Activated T-helper 9 cell treated with anti-CD3 and anti-CD28 coated beads, Interleukin-2, amount 50 U/mL, for 16 hours (primary cell): ENCODE results near the gene RASGRP4.

Experiments
- DNase-seq: peaks from one replicate; pipeline ENCODE4 v3.0.0-alpha.2; 2020; ENCODE audit warnings: low read depth

RASGRP4 gene

DNA sequence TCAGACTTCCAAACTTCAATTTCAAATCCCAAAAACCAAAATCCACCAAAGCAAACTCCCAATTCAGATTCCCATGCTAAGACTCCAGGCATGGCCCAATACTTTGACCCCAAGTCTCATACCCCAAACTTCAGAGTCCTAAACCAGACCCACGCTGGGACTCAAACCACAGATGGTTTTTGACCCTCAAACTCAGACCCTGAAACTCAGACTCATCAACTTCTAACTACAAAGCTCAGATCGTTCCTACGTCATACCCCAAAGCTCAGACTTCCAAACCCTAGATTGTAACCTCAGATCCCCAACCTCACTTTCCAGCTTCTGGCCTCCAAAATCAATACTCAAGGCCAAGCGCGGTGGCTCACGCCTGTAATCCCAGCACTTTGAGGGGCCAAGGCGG, 19.3 kb upstream of the RASGRP4 start:
- no peak for DNase-seq

DNA sequence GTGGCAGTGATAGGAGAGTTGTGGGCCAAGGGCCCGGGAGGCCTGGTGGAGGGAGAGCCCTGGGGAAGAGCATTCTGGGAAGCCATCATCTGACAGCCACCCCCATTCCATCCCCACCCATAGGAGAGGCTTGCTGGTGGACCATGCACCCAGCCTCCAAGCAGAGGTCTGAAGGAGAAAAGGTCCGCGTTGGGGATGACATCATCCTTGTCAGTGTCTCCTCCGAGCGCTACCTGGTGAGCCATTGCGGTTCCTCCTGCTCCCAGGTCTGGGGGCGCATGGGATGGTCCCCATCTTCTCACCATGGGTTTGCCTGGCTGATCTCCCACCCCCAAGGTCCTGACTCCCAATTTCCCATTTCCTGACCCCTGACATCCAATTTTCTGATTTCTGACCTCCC, 18.0 kb upstream of the RASGRP4 start:
- DNase-seq = no peak

DNA sequence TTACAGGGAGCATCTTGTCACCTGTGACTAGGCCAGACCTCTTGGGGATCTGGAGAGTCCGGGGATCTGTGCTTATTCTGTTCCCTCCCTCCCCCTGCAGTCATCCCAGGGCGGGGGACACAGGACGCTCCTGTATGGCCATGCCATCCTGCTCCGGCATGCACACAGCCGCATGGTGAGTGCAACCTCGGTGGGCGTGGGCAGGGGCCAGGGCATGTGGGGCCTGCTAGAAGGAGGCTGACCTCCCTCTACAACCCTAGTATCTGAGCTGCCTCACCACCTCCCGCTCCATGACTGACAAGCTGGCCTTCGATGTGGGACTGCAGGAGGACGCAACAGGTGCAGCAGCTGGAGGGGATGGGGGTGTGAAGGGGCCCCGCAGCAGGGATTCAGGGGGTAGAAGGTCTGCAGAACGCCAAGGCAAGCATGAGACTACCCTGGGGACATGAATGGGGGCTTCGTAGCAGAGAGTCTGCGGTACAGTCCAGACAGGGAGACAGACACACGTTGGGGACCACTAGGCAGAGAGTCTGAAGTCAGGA, 17.5 kb upstream of the RASGRP4 start:
- DNase-seq = no peak

DNA sequence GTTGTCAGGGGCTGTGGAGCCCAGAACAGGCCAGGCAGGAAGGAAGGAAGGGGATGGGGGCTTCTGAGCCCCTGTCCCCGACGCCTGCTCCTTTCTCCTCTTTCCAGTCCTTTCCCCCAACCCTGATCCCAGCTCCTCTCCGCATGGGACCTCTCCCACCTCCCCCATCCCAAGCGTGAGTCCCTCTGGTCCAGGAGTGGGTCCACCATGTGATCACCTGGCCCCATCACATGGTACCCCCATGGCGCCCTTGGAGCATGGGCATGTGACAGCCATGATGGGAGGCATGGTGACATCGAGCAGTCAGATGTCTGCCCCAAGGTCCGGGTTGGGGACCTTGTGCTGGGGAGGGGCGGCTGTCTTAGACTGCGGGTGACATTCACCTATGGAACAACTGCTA, 16.7 kb upstream of the RASGRP4 start:
- DNase-seq = no peak

DNA sequence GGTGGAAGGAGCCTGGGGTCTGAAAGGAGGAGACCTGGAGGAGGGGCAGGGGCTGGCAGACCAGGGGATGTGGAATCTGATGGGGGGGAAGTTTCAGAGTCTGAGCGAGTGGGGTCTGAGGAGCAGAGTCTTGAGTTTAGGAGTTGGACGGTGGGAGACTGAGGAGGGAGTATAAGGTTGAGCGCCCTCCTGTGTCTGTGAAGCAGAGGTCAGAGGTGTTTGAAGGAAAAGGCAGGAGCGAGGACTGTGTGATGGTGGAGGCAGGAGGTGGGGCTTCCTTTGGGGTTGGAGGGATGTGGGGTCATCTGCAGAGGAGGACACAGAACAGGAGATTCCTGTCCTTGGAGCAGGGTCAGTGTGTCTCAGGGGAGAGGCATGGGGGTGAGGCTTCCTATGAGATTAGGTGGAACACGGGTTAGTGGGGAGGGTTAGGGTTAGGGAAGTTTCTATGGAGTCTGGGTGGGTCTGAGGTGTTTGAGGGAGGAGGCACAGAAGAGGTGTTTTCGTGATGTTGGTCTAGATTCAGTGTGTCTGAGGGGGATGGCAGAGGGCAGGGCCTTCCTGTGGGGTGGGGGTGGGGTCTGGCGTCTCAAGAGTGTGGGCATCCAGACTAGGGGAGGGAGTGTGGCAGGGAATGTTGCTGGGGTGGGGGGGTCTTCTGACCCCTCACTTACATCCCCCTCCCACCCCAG, 15.8 kb upstream of the RASGRP4 start:
- no peak for DNase-seq

DNA sequence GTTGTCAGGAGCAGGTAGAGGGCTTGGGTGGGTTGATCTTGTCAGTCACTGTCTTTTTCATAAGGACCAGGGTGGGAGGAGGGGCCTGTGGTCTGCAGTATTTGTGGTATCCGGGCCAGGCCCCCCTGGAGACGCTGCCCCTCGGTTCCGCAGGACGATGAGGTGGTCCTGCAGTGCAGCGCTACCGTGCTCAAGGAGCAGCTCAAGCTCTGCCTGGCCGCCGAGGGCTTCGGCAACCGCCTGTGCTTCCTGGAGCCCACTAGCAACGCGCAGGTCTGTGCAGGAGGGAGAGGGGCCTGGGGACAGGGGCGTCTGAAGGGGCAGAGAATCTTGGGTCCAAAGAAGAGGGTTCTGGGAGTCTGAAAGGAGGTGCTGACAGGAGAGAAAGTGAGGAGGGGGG, 14.6 kb upstream of the RASGRP4 start:
- DNase-seq = no peak

DNA sequence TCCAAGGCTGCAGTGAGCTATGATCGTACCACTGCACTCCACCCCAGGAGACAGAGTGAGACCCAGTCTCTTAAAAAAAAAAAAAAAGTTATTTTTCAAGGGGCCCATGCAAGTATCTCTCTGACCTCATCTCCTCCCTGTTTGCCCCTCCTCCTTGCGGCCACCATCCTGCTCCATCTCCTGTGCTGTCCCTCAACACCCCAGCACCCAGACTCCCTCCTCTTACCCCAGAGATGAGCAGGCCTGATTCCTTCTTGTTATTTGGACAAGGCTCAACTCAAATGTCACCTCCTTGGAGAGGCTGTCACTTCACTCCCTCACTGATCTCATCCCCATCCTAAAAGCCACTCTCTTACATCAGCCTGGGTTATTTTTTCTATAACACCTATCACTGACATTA, 11.9 kb upstream of the RASGRP4 start:
- DNase-seq = no peak

DNA sequence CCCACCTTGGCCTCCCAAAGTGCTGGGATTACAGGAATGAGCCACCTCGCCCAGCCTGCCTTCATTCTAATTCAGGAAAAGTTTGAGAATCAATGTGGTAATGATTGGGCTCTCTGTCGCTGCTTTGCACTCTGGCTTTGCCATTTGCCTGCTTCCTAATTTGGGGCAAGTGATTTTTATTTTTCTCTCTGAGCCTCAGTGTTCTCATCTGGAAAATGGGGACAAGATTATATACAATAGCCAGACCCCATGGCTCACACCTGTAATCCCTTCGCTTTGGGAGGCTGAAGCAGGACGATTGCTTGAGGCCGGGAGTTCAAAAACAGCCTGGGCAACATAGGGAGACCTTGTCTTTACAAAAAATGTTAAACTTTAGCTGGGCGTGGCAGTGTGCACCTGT, 11.3 kb upstream of the RASGRP4 start:
- no peak for DNase-seq

DNA sequence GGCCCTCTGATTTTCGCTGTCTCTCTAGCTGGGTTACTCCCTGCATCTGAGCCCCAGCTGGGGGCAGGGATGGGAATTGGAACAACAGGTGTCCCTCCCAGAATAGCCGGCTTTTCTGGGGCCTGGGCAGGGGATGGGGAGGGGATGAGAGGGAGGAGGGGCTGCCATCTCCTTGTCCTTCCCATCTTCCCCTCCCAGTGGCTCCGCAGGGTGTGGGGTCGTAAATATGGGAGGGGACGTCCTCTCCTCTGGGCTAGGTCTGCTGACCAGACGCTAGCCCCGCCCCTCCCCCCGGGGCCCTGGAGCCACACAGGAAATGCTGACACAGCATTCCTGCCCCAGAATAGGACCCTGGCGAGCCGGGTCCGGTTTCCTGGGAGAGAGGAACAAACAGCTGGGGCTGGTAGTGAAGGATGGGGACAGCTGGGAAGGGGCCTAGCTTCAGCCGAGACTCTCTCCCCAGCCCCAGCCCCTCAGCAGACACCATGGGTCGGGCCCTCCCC, 8.6 kb upstream of the RASGRP4 start:
- no peak for DNase-seq

DNA sequence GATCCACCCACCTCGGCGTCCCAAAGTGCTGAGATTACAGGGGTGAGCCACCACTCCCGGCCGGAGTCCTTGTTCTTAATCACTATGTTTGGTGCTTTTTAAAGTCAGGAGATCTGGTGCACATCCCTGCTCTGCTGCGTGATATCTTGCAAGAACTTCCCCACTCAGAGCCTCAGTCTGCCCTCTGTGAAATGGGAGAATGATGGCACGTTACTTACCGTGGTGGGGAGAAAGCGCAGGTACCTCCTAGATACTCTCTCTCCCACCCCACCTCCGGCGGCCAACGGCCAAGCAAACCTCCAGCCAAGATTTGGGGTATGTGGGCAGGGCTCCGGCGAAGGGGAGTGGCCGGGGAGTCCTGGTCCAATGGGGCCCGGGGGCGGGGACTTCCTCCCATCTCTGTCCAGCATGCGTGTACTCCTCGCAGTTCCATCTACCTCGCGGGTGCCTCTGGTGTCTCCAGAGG, 7.3 kb upstream of the RASGRP4 start, which contains the start of gene RYR1:
Gene RYR1 (plus strand): TSS at position 424 of the 466 bp plus-strand sequence. CDS start 139 bp downstream, outside the sequence.
- peak; percentile 31 for DNase-seq

DNA sequence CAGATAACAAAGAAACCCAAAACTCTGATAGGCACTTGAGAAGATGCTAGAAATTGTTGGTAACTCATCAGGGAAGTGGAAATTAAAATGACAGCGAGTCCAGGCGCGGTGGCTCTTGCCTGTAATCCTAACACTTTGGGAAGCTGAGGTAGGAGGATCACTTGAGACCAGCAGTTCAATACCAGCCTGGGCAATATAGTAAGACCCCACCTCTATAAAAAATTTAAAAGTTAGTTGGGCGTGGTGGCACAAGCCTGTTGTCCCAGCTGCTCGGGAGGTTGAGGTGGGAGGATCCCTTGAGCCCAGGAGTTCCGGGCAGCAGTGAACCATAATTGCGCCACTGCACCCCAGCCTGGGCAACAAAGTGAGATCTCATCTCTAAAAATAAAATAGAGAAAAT, 4.9 kb upstream of the RASGRP4 start:
- no peak for DNase-seq

DNA sequence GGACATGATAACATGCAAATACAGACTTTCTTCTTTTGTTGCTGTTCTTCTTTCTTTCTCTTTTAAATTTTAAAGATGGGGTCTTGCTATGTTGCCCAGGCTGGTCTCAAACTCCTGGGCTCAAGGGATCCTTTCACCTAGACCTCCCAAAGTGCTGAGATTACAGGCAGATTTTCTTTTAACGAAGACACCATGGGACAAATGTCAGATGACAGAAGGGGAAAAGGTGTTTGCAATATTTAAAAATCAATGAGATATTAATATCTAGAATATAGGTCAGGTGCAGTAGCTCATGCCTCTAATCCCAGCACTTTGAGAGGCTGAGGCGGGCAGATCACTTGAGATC, 3.8 kb upstream of the RASGRP4 start:
- DNase-seq = no peak

DNA sequence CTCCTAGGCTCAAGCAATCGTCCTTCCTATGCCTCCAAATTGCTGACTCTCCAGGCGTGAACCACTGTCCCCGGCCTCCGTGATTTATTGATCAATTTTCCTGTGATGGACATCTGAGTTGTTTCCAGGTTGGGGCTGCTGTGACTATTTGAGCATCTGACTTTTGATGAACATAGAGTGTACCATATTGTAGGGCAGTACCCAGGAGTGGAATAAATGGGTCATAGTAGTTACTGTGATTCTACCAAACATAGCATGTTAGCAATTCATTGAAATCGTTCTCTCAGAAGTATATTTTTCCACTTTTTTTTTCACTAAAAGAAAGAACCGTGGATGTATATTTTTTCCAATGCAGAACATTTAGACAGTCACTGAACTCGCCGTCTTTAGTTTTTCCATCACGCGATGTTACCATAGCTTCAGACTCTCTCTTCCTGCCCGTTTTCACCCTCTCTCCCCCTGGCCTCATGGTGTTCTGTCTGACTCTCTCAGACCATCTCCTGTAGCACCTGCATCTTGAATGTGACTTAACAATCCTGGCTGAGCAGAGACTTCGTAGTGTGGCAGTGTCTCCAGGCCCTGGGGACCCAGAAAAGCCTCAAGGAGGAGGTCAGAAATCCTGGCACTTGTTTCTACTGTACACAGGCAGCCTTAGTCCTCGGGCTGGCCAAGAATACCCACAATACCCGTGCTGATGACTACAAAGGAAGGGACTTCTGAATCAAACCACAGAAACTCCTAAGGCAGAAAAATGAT, 3.2 kb upstream of the RASGRP4 start:
- peak; percentile 25 for DNase-seq

DNA sequence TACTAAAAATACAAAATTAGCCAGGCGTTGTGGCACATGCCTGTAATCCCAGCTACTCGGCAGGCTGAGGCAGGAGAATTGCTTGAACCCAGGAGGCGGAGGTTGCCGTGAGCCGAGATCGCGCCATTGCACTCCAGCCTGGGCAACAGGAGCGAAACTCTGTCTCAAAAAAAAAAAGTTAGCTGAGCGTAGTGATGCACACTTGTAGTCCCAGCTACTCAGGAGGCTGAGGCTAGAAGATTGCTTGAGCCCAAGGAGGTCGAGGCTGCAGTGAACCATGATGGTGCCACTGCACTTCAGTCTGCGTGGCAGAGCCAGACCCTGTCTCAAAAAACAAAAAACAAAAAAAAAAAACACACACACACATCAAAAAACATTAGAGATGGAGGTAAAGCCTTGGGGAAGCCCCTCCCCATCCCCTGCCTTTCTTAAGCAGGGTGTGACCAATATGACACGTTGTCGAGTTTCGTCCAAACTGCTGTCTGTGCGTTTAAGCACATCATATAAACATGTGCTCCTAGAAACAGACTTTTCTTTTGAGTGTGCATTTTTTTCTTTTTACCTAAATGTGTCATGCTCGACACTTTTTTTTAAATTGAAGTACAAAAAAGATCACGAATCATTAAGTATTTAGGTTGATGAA, 1.1 kb upstream of the RASGRP4 start:
- DNase-seq = peak; percentile 46

DNA sequence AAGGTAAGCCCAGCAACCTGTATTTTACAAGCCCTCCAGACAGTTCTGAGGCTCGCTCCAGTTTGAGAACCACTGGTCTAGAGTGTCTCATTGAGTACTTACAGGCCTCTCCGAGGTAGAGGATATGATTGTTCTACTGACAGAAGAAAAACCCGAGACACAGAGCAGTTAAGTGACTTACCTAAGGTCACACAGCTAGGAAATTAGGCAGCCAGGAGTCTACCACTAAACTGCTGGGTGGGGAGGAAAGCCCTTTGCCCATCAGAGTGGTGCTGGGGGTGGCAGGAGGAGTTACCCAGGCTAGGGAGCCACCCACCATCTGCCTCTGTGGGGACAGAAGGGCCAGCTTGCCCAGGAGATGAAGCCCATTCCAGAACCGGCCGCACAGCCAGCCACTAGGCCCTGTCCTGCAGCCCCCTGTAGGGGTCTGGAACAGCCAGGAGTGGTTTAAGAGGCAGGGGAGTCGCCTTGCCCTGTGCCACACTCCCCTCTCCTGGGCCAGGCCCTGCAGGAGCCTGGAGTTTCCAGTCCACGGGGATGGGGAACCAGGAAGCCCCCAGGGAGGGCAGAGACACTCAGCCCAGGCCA, 703 bp downstream of the RASGRP4 start:
- no peak for DNase-seq

DNA sequence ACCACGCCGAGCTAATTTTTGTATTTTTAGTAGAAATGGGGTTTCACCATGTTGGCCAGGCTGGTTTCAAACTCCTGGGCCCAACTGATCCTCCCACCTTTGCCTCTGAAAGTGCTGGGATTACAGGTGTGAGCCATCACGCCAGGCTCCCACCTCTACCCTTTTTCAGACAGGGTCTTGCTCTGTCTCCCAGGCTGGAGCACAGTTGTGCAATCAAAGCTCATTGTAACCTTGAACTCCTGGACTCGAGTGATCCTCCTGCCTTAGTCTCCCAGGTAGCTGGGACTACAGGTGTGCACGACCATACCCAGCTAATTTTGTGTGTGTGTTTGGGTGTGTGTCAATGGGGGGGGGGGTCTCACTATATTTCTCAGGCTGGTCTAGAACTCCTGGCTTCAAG, 1.7 kb downstream of the RASGRP4 start:
- DNase-seq = no peak

DNA sequence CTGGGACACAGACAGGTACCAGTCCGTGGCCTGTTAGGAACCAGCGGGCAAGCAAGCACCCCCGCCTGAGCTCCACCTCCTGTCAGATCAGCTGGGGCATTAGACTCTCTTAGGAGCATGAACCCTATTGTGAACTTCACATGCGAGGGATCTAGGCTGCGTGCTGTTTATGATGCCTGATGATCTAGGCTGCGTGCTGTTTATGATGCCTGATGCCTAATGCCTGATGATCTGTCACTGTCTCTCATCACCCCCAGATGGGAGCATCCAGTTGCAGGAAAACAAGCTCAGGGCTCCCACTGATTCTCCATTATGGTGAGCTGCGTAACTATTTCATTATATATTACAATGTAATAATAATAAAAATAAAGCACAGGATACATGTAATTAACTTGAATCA, 3.6 kb downstream of the RASGRP4 start:
- DNase-seq = no peak

DNA sequence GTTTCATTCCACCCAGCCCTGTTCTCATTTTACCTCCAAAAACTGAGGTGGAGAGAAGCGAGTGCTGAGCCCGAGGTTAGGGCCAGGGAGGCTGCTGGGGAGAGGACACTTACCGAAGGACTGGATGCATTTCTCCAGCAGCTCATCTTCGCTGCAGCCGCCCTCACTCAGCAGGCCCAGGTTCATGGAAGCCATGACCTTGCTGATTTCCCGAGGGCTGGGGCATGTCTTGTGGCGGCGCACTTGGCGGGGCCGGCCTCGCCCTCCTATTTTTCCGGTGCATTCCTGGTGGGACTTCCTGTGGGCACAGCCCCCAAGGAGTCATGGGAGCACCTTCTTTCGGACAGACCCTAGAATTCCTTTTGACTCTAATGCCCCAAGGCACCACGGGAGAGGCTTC, 4.2 kb downstream of the RASGRP4 start:
- DNase-seq = no peak

DNA sequence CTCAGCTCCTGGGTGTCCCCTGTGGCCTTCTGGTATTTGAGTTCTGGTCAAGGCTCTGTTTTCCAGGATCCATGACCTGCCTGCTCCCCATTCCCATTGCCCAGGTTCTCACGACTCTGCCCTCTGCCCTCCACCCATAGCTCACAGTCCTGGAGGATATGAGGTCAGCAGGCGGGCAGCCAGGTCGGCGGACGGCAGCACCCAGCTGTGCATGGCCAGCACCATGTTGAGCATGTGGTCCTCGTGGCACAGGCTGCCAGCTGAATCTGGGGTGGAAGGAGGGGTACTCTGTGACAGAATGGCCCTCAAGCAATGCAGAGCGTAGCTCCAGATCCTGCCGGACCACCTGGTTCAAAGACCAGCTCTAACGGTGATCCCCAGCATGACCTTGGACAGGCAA, 5.1 kb downstream of the RASGRP4 start:
- DNase-seq = no peak

DNA sequence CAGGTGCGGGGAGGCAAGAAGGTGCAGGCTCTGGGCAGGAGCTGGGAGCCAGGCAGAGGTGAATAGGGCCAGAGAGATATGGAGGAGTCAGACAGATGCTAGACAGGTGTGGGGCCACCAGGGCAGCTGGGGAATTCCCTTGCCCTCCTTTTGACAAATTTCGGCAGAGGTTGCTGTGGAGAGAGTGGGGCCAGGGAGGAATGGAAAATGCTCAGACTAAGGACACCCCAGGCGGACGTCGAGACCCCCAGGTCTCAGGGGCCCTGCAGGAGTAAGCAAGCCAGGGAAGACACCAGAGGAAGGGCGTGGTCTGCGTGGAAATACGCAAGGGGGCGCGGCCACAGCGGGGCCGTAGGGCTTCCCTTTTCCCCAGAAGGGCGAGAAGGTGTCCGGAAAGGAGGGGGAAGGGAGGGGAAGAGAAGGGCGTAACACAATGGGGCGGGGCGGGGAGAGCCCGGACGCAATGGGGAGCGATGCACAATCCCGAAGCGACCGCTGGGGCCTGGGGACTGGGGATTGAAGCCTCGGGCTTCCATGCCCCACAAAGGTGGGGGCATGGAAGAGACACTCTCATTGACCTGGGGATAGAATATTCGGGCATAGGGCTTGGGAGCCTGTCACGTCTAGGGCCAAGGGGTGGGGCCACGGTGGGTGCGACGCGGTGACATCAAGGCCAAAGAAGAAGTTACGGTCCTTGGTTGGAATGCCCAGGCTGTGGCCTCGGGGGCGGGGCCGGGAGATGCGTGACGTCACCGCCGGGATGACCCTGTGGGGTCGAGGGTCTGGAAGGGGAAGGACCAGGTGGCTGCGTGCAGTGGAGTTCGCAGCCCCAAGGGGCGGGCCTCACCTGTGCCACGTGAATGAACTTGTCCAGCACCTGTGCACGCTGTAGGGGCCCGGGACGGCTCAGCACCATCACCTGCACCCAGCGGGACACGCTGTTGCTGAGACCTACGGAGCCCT, 8.2 kb downstream of the RASGRP4 start:
- peak; percentile 33 for DNase-seq

DNA sequence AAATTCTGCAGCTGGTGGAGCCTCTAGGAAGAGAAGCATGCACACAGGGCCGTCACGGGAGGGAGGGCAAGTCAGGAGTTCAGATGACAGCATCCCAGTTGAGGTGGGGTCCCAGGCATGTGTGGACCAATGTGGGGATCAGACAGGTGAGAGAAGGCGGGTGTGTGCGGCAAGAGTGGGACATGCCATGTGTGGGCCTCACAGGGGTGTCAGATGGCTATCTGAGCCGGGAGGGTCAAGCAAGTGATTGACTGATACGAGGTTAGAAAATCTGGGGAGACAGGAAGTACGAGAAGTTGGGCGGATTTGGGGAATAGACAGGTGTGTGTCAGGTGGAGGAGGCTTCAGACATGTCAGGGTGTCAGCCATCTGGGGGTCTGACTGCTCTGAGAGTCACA, 8.9 kb downstream of the RASGRP4 start:
- DNase-seq = no peak
